Right lobe of liver (tissue), 4 donors: ENCODE results near the gene PFDN5.

Experiments used
- POLR2A ChIP-seq: fragments of 450-650 bp; IDR thresholded peaks from one replicate; pipeline ENCODE4 v1.6.1; 2017; ENCODE audit warnings: antibody characterized with exemption, mild to moderate bottlenecking
- TF ChIP-seq, protein P1 (sequence below), 4 donors: fragments of 200-600 bp in 3 of 4; fragments of 450-650 bp in 1 of 4; IDR thresholded peaks; one replicate each; pipeline versions ENCODE4 v1.5.1 to v1.8.0; 2016 to 2022; ENCODE audit warnings: antibody characterized with exemption in 4 of 4, mild to moderate bottlenecking in 2 of 4
- donor health status: DM: no; HTN: no; CAD: no.
- donor health status: DM: no; HTN: no; CAD: no.
- donor health status: DM: no; HTN: yes; CAD: no.

DNA sequence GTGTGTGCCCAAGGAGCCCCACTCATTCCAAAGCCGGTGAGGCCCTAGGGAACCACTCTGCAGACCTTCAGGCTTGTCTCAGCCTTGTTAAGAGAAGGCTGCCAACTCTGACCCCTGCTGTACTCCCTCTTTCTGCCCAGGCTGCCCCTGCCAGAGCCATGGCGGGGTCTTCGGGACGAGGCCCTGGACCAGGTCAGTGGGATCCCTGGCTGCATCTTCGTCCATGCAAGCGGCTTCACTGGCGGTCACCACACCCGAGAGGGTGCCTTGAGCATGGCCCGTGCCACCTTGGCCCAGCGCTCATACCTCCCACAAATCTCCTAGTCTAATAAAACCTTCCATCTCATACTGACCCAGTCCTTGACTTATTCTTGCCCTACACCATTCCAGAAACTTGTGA, 11.5 kb downstream of the PFDN5 start:
- no peak for TF ChIP-seq POLR2A
- TF ChIP-seq, protein P1, sequence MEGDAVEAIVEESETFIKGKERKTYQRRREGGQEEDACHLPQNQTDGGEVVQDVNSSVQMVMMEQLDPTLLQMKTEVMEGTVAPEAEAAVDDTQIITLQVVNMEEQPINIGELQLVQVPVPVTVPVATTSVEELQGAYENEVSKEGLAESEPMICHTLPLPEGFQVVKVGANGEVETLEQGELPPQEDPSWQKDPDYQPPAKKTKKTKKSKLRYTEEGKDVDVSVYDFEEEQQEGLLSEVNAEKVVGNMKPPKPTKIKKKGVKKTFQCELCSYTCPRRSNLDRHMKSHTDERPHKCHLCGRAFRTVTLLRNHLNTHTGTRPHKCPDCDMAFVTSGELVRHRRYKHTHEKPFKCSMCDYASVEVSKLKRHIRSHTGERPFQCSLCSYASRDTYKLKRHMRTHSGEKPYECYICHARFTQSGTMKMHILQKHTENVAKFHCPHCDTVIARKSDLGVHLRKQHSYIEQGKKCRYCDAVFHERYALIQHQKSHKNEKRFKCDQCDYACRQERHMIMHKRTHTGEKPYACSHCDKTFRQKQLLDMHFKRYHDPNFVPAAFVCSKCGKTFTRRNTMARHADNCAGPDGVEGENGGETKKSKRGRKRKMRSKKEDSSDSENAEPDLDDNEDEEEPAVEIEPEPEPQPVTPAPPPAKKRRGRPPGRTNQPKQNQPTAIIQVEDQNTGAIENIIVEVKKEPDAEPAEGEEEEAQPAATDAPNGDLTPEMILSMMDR (IDR thresholded peaks at IDR 0.05): no peak
